Measurements from ENCODE around the gene SGIP1.

The SGIP1 gene

DNA sequence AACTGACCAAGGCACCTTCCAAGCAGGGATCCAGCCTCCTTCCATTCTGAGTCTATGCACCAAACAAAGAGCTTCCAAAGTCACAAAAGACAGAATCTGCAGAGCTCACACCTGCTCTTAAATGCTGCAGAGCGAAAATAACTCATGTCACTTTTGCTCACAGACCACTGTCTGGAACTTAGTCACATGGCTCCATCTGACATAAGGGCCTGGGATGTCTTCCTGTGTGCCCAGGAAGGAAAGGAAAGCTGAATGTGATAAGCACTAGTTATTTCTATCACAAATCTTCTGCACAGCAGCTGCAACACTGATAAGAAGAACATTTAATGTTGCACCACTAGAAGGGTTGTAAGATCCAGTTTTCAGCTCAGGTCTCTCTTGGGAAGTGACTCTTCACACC, 39.5 kb upstream of the SGIP1 start:
- DNase-seq (ENCODE audit: low read depth), result no peak
- TF ChIP-seq CTCF (IDR thresholded peaks at IDR 0.05; ENCODE audit: insufficient read depth, low read depth, low read length, missing control alignments), result no peak

GRCh38 chr1:66495495-66495894, 38.5 kb upstream of the SGIP1 start:
- TF ChIP-seq CTCF (IDR thresholded peaks at IDR 0.05; ENCODE audit: insufficient read depth, low read depth, low read length, missing control alignments), result no peak
- DNase-seq (ENCODE audit: low read depth), result no peak
- no peak overlapping the region for H3K4me3 ChIP-seq (ENCODE audit: low read depth, low read length)

More for the DNA sequence above, 39.5 kb upstream of the SGIP1 start:
- H3K4me3 ChIP-seq (ENCODE audit: low read depth, low read length), result no peak overlapping the region

- DNase-seq (ENCODE audit: low read depth), result no peak
- no peak overlapping the region for H3K4me3 ChIP-seq (ENCODE audit: low read depth, low read length)
- no peak for TF ChIP-seq CTCF (IDR thresholded peaks at IDR 0.05; ENCODE audit: insufficient read depth, low read depth, low read length, missing control alignments)
Measured at GRCh38 chr1:66497910-66498309, 36.0 kb upstream of the SGIP1 start.

DNA sequence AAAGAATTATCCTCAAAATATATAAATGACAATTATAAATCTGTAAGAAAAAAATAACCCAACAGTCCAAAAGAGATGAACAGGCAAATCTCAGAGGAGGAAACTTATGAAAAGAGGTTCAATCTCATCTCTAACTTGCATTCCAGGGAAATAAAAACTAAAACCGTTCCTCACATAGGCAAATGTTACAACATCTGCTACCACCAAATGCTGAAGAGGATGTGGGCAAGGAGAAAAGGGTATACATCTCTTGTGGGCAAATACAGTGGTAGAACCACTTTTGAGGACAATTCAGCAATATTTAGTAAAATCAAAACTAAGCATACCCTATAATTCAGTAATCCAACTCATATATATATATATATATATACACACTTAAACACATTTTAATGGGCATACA, 33.7 kb upstream of the SGIP1 start:
- TF ChIP-seq CTCF (IDR thresholded peaks at IDR 0.05; ENCODE audit: insufficient read depth, low read depth, low read length, missing control alignments), result no peak
- H3K4me3 ChIP-seq (ENCODE audit: low read depth, low read length), result no peak overlapping the region
- no peak for DNase-seq (ENCODE audit: low read depth)

GRCh38 chr1:66502086-66502485, 31.9 kb upstream of the SGIP1 start:
- no peak for DNase-seq (ENCODE audit: low read depth)
- no peak for TF ChIP-seq CTCF (IDR thresholded peaks at IDR 0.05; ENCODE audit: insufficient read depth, low read depth, low read length, missing control alignments)
- H3K4me3 ChIP-seq (ENCODE audit: low read depth, low read length), result no peak overlapping the region

DNA sequence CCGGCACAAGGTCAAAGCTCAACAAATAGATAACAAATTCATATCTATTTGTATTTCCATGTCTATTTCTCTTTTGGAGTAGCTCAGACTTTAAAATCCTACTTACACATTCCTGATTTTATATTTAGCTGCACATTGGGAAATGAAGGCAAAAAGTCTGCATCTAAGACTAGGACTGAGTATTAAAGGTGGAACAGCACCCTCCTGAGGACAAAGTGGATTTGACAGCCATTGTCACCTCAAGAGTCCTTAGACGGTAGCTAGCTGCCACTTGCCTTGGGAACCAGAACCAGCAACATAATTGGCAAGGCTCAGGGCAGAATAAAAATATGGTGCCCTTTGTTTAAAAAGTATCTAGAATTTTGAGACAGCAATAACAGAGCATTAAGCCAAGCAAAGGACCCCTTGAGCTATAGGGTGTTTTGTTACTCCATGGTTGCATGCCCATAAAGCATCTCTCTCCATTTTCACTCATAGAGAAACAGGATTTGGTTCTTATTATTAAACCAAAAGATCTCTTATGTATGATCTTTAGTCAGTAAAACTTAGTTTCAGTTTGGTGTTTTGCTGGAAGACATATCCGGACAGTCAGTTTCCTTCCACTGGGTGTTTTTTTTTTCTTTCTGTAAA, 30.0 kb upstream of the SGIP1 start:
- DNase-seq (ENCODE audit: low read depth), result peak; percentile 66
- no peak overlapping the region for H3K4me3 ChIP-seq (ENCODE audit: low read depth, low read length)
- peak; percentile 73 for TF ChIP-seq CTCF (IDR thresholded peaks at IDR 0.05; ENCODE audit: insufficient read depth, low read depth, low read length, missing control alignments)
